Panc1 (cell line): ENCODE results near the gene USH1G. TPM values are rescaled to one million over a fixed set of nuclear protein-coding genes. Genes with fewer than 3 reads are reported as not detected.

Source experiments
- ATAC-seq: fragments of 200-7000 bp; cut with Tn5 transposase; 2 replicates; pipeline ENCODE4 v1.9.1; 2020; ENCODE audit warnings: mild to moderate bottlenecking, moderate library complexity
- BruUV-seq: library from RNA; stranded (reverse); fragments of 400-500 nt; replicated peaks from 2 replicates; lab custom pipeline; 2021; lab: Mats Ljungman, UMichigan
- CTCF ChIA-PET: fragments of 300-600 bp; sonication (Branson Sonifier 250); formaldehyde crosslinking; loops from one replicate; lab custom pipeline; 2022; ENCODE audit warnings: antibody characterized with exemption; lab: Charles Lee
- POLR2A ChIA-PET: fragments of 300-600 bp; sonication (Branson Sonifier 250); formaldehyde crosslinking; loops from one replicate; lab custom pipeline; 2022; ENCODE audit warnings: antibody characterized with exemption; lab: Charles Lee
- DNase-seq: peaks from one replicate; pipeline ENCODE4 v3.0.0-alpha.2; 2010; ENCODE audit warnings: low read depth, low spot score
- H3K27ac ChIP-seq: 2 replicates; pipeline ENCODE4 v1.5.1; 2011; ENCODE audit warnings: mild to moderate bottlenecking, low read length, inconsistent platforms
- H3K27me3 ChIP-seq: fragments of 200-500 bp; sonication (Bioruptor generic); 2 replicates; pipeline ENCODE4 v1.6.0; 2014; ENCODE audit warnings: low read length, inconsistent platforms; ENCODE audit not compliant: control insufficient read depth, insufficient read depth
- H3K36me3 ChIP-seq: fragments of 200-500 bp; sonication (Bioruptor generic); 2 replicates; pipeline ENCODE4 v1.5.1; 2014; ENCODE audit warnings: inconsistent platforms, mild to moderate bottlenecking, low read length, moderate library complexity; ENCODE audit not compliant: control insufficient read depth, insufficient read depth
- H3K4me1 ChIP-seq: 2 replicates; pipeline ENCODE4 v1.5.1; 2011; ENCODE audit warnings: inconsistent platforms, mild to moderate bottlenecking, low read length, moderate library complexity; ENCODE audit not compliant: control insufficient read depth, insufficient read depth
- H3K4me3 ChIP-seq, 2 experiments: 2 replicates each; pipeline ENCODE4 v1.5.1; 2011 to 2012; ENCODE audit warnings: low read depth in 2 of 2, low read length in 2 of 2, mild to moderate bottlenecking in 2 of 2, inconsistent platforms in 1 of 2, moderate library complexity in 1 of 2
- H3K9me3 ChIP-seq: fragments of 200-500 bp; sonication (Bioruptor generic); 2 replicates; pipeline ENCODE4 v1.5.1; 2014; ENCODE audit warnings: low read depth, mild to moderate bottlenecking, inconsistent platforms, low read length, moderate library complexity; ENCODE audit not compliant: control insufficient read depth, insufficient read depth
- POLR2AphosphoS5 ChIP-seq: IDR thresholded peaks from 2 replicates; pipeline ENCODE4 v1.6.1; 2012; ENCODE audit warnings: mild to moderate bottlenecking, low read depth, low read length, moderate library complexity
- SIN3A ChIP-seq: IDR thresholded peaks from 2 replicates; pipeline ENCODE4 v1.6.1; 2012; ENCODE audit warnings: low read depth, mild to moderate bottlenecking, low read length, moderate library complexity, borderline replicate concordance; ENCODE audit not compliant: insufficient read depth
- TCF7L2 ChIP-seq: IDR thresholded peaks from 2 replicates; pipeline ENCODE4 v1.6.1; 2011; ENCODE audit warnings: mild to moderate bottlenecking, low read depth, low read length, inconsistent platforms
- in situ Hi-C: cut with HindIII; loops from 2 replicates; pipeline ENCODE4 v1.10.0; 2016; ENCODE audit warnings: low sequenced_read_pairs, low pct_unique_long_range_greater_than_20kb
- intact Hi-C: fragments of 100-400 bp; cut with micrococcal nuclease; formaldehyde crosslinking; loops from one replicate; pipeline ENCODE4 v1.10.0; 2022; ENCODE audit not compliant: unreplicated experiment
- total RNA-seq: library from RNA; stranded (reverse); gene quantifications from one replicate; pipeline ENCODE4 v1.2.1, GENCODE V29; 2021; ENCODE audit not compliant: unreplicated experiment
- TF ChIP-seq, protein P1 (sequence below), 2 experiments: IDR thresholded peaks; 2 replicates each; pipeline ENCODE4 v1.6.1; 2011 to 2012; ENCODE audit warnings: low read depth in 2 of 2, control low read depth in 1 of 2, low read length in 1 of 2, mild to moderate bottlenecking in 1 of 2, moderate library complexity in 1 of 2; ENCODE audit not compliant: insufficient read depth in 1 of 2
- TF ChIP-seq, protein P2 (sequence below): fragments of 450-650 bp; IDR thresholded peaks from 2 replicates; pipeline ENCODE4 v1.5.1; 2017; ENCODE audit warnings: mild to moderate bottlenecking

USH1G gene
- total RNA-seq, 1 experiment from 2014 or later, result not detected

DNA sequence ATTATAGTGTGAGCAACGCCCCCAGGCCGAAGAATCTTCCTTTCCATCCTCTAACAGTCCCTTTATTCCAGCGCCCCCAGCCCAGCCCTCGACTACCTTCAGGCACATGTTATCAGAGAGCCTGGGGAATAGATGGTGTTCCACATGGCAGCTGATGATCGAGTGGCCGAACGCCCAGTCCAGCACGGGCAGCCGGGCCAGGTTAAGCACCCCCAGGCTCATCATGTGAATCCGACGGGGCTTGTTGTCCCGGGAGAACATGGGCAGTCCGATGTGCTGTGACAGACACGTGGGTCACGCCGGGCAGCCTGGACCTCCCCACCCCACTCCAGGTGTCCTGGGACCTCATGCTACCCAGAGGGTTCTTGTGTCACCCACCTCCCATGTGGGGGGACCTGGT, 43.7 kb downstream of the USH1G start:
- Histone ChIP-seq H3K4me3 (no peak overlapping the region), H3K27ac (no peak overlapping the region), H3K4me1 (no peaks in the 10 kb centered on the region), H3K36me3 (no peaks in the 10 kb centered on the region), H3K9me3 (no peaks in the 10 kb centered on the region), H3K27me3 (no peaks in the 10 kb centered on the region)
- DNase-seq (no peak), ATAC-seq (no peak)
- POLR2A ChIA-PET, result no interaction called here
- no TSS peak for BruUV-seq
- CTCF ChIA-PET, result no interaction called here
- no peak for TF ChIP-seq SIN3A
- TF ChIP-seq, protein P1, sequence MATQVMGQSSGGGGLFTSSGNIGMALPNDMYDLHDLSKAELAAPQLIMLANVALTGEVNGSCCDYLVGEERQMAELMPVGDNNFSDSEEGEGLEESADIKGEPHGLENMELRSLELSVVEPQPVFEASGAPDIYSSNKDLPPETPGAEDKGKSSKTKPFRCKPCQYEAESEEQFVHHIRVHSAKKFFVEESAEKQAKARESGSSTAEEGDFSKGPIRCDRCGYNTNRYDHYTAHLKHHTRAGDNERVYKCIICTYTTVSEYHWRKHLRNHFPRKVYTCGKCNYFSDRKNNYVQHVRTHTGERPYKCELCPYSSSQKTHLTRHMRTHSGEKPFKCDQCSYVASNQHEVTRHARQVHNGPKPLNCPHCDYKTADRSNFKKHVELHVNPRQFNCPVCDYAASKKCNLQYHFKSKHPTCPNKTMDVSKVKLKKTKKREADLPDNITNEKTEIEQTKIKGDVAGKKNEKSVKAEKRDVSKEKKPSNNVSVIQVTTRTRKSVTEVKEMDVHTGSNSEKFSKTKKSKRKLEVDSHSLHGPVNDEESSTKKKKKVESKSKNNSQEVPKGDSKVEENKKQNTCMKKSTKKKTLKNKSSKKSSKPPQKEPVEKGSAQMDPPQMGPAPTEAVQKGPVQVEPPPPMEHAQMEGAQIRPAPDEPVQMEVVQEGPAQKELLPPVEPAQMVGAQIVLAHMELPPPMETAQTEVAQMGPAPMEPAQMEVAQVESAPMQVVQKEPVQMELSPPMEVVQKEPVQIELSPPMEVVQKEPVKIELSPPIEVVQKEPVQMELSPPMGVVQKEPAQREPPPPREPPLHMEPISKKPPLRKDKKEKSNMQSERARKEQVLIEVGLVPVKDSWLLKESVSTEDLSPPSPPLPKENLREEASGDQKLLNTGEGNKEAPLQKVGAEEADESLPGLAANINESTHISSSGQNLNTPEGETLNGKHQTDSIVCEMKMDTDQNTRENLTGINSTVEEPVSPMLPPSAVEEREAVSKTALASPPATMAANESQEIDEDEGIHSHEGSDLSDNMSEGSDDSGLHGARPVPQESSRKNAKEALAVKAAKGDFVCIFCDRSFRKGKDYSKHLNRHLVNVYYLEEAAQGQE (IDR thresholded peaks at IDR 0.05; ENCODE audit: insufficient read depth in 1 of 2, low read depth in 2 of 2, low read length in 1 of 2), result no peak
- no peak for TF ChIP-seq POLR2AphosphoS5
- TF ChIP-seq, protein P2, sequence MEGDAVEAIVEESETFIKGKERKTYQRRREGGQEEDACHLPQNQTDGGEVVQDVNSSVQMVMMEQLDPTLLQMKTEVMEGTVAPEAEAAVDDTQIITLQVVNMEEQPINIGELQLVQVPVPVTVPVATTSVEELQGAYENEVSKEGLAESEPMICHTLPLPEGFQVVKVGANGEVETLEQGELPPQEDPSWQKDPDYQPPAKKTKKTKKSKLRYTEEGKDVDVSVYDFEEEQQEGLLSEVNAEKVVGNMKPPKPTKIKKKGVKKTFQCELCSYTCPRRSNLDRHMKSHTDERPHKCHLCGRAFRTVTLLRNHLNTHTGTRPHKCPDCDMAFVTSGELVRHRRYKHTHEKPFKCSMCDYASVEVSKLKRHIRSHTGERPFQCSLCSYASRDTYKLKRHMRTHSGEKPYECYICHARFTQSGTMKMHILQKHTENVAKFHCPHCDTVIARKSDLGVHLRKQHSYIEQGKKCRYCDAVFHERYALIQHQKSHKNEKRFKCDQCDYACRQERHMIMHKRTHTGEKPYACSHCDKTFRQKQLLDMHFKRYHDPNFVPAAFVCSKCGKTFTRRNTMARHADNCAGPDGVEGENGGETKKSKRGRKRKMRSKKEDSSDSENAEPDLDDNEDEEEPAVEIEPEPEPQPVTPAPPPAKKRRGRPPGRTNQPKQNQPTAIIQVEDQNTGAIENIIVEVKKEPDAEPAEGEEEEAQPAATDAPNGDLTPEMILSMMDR, result no peak
- no peak for TF ChIP-seq TCF7L2
- in situ Hi-C loops, result no loop called here
- intact Hi-C loops, result no loop called here

DNA sequence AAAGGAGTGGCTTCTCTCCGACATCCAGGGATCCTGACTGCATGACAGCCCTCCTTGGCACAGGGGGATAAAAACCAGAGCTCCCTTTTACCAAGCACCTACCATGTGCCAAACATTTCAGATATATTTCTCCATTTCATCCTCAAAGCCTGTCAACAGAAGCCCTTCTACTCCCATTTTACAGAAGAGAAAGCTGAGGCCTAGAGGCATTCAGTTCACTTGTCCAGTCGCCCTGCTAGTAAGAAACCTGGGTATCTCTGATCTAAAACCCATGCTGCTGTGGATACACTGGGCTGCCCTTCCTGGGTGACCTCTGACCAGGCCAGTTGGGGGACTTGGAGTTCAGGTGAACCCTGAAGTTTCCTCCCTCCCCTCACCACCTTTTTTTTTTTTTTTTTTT, 44.4 kb downstream of the USH1G start:
- no peak overlapping the region for H3K4me3 ChIP-seq
- ChIA-PET CTCF (no interaction called here), POLR2A (no interaction called here)
- ATAC-seq (no peak), DNase-seq (no peak)
- TF ChIP-seq, protein P2, result no peak
- TF ChIP-seq SIN3A, result no peak
- TF ChIP-seq POLR2AphosphoS5, result no peak
- TF ChIP-seq, protein P1 (IDR thresholded peaks at IDR 0.05; ENCODE audit: insufficient read depth in 1 of 2, low read depth in 2 of 2, low read length in 1 of 2), result no peak
- no peak for TF ChIP-seq TCF7L2
- intact Hi-C loops, result no loop called here
- H3K27ac ChIP-seq, result no peak overlapping the region
- H3K9me3 ChIP-seq, result no peaks in the 10 kb centered on the region
- in situ Hi-C loops, result no loop called here
- H3K36me3 ChIP-seq, result peaks cover 1% of the 10 kb centered on the region; the same call in 1 of the 2 replicates
- peaks cover 6% of the 10 kb centered on the region for H3K4me1 ChIP-seq
- no peaks in the 10 kb centered on the region for H3K27me3 ChIP-seq
- no TSS peak for BruUV-seq
